ENCODE results near the gene MED12L.
A peak's percentile ranks its signal among the peaks of the same experiment; 100 is the strongest.
"Not testable (repeated sequence)": the region's sequence is repeated elsewhere in the genome, so short reads cannot be mapped to it uniquely, and the experiment has no call there.

Gene MED12L

GRCh38 chr3:151085227-151085888 lies at the start of gene MED12L:
Gene MED12L (plus strand): TSS chr3:151085664. CDS start chr3:151086927, 1,263 bp downstream.
- peak; percentile 5 for DNase-seq

- DNase-seq: no peak
Observed at GRCh38 chr3:151037746-151038477, 47.6 kb upstream of the MED12L start.

- no peak for DNase-seq
Observed at GRCh38 chr3:151044706-151045105, 40.8 kb upstream of the MED12L start.

GRCh38 chr3:151047636-151048035 lies 37.8 kb upstream of the MED12L start:
- DNase-seq: no peak

GRCh38 chr3:151051533-151051932 lies 33.9 kb upstream of the MED12L start:
- DNase-seq: no peak

- DNase-seq: no peak
Observed at GRCh38 chr3:151052346-151052745, 33.1 kb upstream of the MED12L start.

- no peak for DNase-seq
Observed at GRCh38 chr3:151052756-151053155, 32.7 kb upstream of the MED12L start.

GRCh38 chr3:151058740-151059139 lies 26.7 kb upstream of the MED12L start:
- DNase-seq: no peak

GRCh38 chr3:151062611-151063010 lies 22.9 kb upstream of the MED12L start:
- no peak for DNase-seq

- DNase-seq: no peak
Observed at GRCh38 chr3:151067158-151067557, 18.3 kb upstream of the MED12L start.

- DNase-seq: not testable (repeated sequence)
Observed at GRCh38 chr3:151072842-151073241, 12.6 kb upstream of the MED12L start.

- no peak for DNase-seq
Observed at GRCh38 chr3:151074256-151074655, 11.2 kb upstream of the MED12L start.

GRCh38 chr3:151075869-151076562 lies 9.4 kb upstream of the MED12L start:
- no peak for DNase-seq

GRCh38 chr3:151076626-151077025 lies 8.8 kb upstream of the MED12L start:
- DNase-seq: no peak

GRCh38 chr3:151081082-151081481 lies 4.4 kb upstream of the MED12L start:
- not testable (repeated sequence) for DNase-seq

- no peak for DNase-seq
Observed at GRCh38 chr3:151082880-151083838, 2.3 kb upstream of the MED12L start.

GRCh38 chr3:151084893-151085226 lies 604 bp upstream of the MED12L start:
- DNase-seq: no peak

- DNase-seq: no peak
Observed at GRCh38 chr3:151085889-151086483, 522 bp downstream of the MED12L start.

- DNase-seq: peak; percentile 36
Observed at GRCh38 chr3:151086484-151087456, 1.3 kb downstream of the MED12L start.

GRCh38 chr3:151087648-151088047 lies 2.2 kb downstream of the MED12L start:
- no peak for DNase-seq

GRCh38 chr3:151091685-151092345 lies 6.4 kb downstream of the MED12L start:
- DNase-seq: no peak

Data from activated T-cell treated with anti-CD3 and anti-CD28 coated beads for 4 hours (primary cell).